Measurements from ENCODE around the gene DMXL2. TPM values are rescaled to one million over a fixed set of nuclear protein-coding genes. Genes with fewer than 3 reads are reported as not detected.

DMXL2 gene
- total RNA-seq, 6 experiments from 2014 or later = 8.8 to 16.1 (median 12.7) TPM

DNA sequence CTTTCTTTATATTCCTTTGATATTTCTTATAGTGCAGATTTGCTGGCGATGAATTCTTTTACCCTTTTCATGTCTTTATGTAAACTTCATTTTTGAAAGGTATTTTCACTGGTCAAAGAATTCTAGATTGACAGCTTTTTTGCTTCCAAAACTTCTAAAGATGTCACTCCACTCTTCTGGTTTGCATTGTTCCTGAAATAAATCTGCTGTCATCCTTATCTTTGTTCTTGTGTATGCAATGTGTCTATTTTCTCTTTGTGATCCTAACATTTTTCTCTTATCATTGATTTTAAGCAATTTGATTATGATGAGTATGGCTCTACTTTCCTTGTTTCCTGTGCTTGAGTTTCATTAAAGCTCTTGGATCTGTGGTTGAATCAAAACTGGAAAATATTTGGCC lies 177.8 kb downstream of the DMXL2 start:
- no peak overlapping the region for H3K4me3 ChIP-seq
- no peaks in the 10 kb centered on the region for H3K27me3 ChIP-seq
- H3K4me1 ChIP-seq = no peaks in the 10 kb centered on the region
- no peak for DNase-seq
- TF ChIP-seq POLR2A (IDR thresholded peaks at IDR 0.05) = no peak
- TF ChIP-seq, protein P1, sequence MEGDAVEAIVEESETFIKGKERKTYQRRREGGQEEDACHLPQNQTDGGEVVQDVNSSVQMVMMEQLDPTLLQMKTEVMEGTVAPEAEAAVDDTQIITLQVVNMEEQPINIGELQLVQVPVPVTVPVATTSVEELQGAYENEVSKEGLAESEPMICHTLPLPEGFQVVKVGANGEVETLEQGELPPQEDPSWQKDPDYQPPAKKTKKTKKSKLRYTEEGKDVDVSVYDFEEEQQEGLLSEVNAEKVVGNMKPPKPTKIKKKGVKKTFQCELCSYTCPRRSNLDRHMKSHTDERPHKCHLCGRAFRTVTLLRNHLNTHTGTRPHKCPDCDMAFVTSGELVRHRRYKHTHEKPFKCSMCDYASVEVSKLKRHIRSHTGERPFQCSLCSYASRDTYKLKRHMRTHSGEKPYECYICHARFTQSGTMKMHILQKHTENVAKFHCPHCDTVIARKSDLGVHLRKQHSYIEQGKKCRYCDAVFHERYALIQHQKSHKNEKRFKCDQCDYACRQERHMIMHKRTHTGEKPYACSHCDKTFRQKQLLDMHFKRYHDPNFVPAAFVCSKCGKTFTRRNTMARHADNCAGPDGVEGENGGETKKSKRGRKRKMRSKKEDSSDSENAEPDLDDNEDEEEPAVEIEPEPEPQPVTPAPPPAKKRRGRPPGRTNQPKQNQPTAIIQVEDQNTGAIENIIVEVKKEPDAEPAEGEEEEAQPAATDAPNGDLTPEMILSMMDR (IDR thresholded peaks at IDR 0.05) = no peak
- intact Hi-C loops (cut with DNase I) = no loop called here
- ATAC-seq = no peak
- WGBS (ENCODE audit: insufficient coverage, low coverage, low lambda C conversion rate, missing lambda C conversion rate) = 100% methylated on average over 1 of the region's 1 CpG
- H3K9me3 ChIP-seq = no peaks in the 10 kb centered on the region
- peaks cover 0 to 5% (median 0%) of the 10 kb centered on the region in 4 donors for H3K36me3 ChIP-seq
- H3K27ac ChIP-seq = no peak overlapping the region

DNA sequence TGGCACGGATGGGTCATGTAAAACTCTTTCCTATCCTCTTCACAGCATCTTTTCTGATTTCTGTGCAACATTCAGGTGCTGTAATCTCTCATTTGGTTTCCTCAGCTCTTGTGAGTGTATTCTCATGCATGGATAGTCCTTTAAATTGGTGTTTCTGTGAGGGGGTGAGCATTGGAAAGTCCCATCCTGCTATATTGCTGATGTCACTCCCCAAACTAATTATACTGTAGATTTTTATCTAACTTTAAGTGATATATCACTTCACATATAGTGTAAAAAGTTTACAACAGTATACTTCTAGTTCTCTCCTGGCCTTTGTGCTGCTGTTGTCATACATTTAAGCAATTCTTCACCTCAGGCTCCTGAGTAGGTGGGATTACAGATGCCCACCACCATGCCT lies 178.5 kb downstream of the DMXL2 start:
- 100% methylated on average over 1 of the region's 1 CpG for WGBS (ENCODE audit: insufficient coverage, low coverage, low lambda C conversion rate, missing lambda C conversion rate)
- DNase-seq = no peak
- Histone ChIP-seq H3K9me3 (no peaks in the 10 kb centered on the region), H3K4me1 (no peaks in the 10 kb centered on the region), H3K27me3 (no peaks in the 10 kb centered on the region), H3K36me3 (peaks cover 0 to 4% (median 0%) of the 10 kb centered on the region in 4 donors), H3K4me3 (no peak overlapping the region), H3K27ac (no peak overlapping the region)
- TF ChIP-seq, protein P1 (IDR thresholded peaks at IDR 0.05) = no peak
- intact Hi-C loops (cut with DNase I) = no loop called here
- ATAC-seq = no peak

DNA sequence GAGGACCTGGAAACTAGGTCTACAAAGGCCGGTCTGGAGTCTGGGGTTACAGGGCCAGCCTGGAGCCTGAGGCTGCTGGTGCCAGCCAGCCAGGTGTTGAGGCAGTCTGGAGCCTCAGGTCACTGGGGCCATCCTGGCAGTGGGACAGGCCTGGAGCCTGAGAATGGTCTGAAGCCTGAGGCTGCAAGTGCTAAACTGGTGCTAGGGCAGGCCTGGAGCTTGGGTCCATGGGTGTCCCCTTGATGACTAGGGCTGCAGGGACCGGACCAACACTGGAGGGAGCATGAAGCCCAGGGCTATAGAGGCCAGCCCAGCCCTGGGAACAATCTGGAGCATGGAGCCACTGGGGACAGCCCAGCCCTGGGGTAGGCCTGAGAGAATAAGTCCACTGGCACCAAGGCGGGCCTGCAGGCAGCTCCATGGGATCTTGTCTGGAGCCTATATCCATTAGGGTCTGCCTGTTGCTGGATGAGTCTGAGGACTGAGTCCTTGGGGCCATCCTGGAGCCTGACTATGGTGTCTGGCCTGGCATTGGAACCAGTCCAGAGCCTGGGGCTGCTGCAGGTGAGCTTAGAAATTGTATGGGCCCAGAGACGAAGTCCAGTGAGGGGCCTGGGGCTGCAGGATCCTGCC lies 179.2 kb downstream of the DMXL2 start:
- Histone ChIP-seq H3K4me1 (no peaks in the 10 kb centered on the region), H3K36me3 (no peaks in the 10 kb centered on the region), H3K9me3 (no peaks in the 10 kb centered on the region), H3K27ac (no peak overlapping the region), H3K27me3 (no peaks in the 10 kb centered on the region), H3K4me3 (no peak overlapping the region)
- no peak for TF ChIP-seq POLR2A (IDR thresholded peaks at IDR 0.05)
- TF ChIP-seq, protein P1 (IDR thresholded peaks at IDR 0.05) = no peak
- DNase-seq = no peak
- no CpG with 5 or more reads among the region's 4 CpGs for WGBS (ENCODE audit: insufficient coverage, low coverage, low lambda C conversion rate, missing lambda C conversion rate)
- intact Hi-C loops (cut with DNase I) = no loop called here
- peak in 2 of 4 donors; percentile 36 to 41 for ATAC-seq

DNA sequence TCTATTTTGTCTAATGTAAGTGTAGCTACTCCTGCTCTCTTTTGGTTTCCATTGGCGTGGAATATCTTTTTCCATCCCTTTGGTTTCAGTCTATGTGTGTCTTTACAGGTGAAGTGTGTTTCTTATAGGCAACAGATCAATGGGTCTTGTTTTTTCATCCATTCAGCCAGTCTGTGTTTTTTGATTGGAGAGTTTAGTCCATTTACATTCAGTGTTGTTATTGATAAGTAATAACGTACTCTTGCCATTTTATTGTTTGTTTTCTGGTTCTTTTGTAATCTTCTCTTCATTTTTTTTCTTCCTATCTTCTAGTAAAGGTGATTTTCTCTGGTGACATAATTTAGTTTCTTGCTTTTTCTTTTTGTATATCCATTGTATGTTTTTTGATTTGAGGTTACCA lies 184.0 kb downstream of the DMXL2 start:
- Histone ChIP-seq H3K27ac (no peak overlapping the region), H3K4me3 (no peak overlapping the region), H3K9me3 (no peaks in the 10 kb centered on the region), H3K36me3 (no peaks in the 10 kb centered on the region), H3K27me3 (no peaks in the 10 kb centered on the region), H3K4me1 (no peaks in the 10 kb centered on the region)
- ATAC-seq = no peak
- DNase-seq = no peak
- intact Hi-C loops (cut with DNase I) = no loop called here
- 46% methylated on average over 2 of the region's 2 CpGs for WGBS (ENCODE audit: insufficient coverage, low coverage, low lambda C conversion rate, missing lambda C conversion rate)
- TF ChIP-seq POLR2A (IDR thresholded peaks at IDR 0.05) = no peak
- TF ChIP-seq, protein P1 (IDR thresholded peaks at IDR 0.05) = no peak
